ENCODE results near the gene FIS1. TPM values are rescaled to one million over a fixed set of nuclear protein-coding genes. Genes with fewer than 3 reads are reported as not detected.

Gene FIS1
- total and polyA plus RNA-seq, 10 of the 15 experiments (the other 5 are each of a cell fraction or from before 2014, with no cell fraction given), result 83.4 to 149 (median 108) TPM

- no peaks in the 10 kb centered on the region for H3K9me3 ChIP-seq (replicated peaks; ENCODE audit: control insufficient read depth, insufficient read depth, low read length)
- peak overlapping the region; percentile 89 for H3K4me2 ChIP-seq (ENCODE audit: control insufficient read depth, insufficient read depth)
- peaks cover 5% of the 10 kb centered on the region for H3K4me1 ChIP-seq (ENCODE audit: control insufficient read depth, insufficient read depth, low read length)
- RAD21 ChIA-PET (ENCODE audit: unreplicated experiment), result interaction anchor here (0.6 to 3.9 kb wide), 8 partner anchors 22 to 500 kb away, joined by 3 to 37 read pairs (median 6); partner anchors contain the start of gene FIS1
- H3K27ac ChIP-seq (ENCODE audit: control insufficient read depth, insufficient read depth), result peak overlapping the region; percentile 88
- CTCF ChIA-PET, result interaction anchor here (0.5 to 3.4 kb wide), 16 partner anchors 11 to 739 kb away, joined by 3 to 63 read pairs (median 4); partner anchors contain the start of genes FIS1, IFT22, MOGAT3 and SLC12A9
- no peak for FAIRE-seq
- TF ChIP-seq SMARCA5 (IDR thresholded peaks at IDR 0.05), result peak; percentile 18; the same call in 1 of the 2 replicates
- TF ChIP-seq BHLHE40 (IDR thresholded peaks at IDR 0.05; ENCODE audit: borderline replicate concordance in 1 of 2, low read depth in 2 of 2, low read length in 1 of 2), result peak in 1 of 2 experiments; percentile 81; a peak in 1 of 4 replicates
- 0 out of 2 replicates have a peak, but pooled peaks have one; percentile 18 for TF ChIP-seq GATAD2B (conservative IDR thresholded peaks at IDR 0.05; ENCODE audit: low read depth)
- no peak for TF ChIP-seq POLR2A (IDR thresholded peaks at IDR 0.05; ENCODE audit: low read depth, low read length)
- 0 out of 2 replicates have a peak, but pooled peaks have one; percentile 40 for TF ChIP-seq SIN3A (IDR thresholded peaks at IDR 0.05; ENCODE audit: low read depth, low read length)
- peak; percentile 25; the same call in 1 of the 2 replicates for TF ChIP-seq IKZF1 (conservative IDR thresholded peaks at IDR 0.05)
- H2AFZ ChIP-seq (ENCODE audit: control insufficient read depth, low read depth, low read length), result peak overlapping the region; percentile 93
- no TSS peak for BruUV-seq (replicated peaks)
- in situ Hi-C loops (cut with MboI), result no loop called here
- POLR2A ChIA-PET, result interaction anchor here (0.6 to 2.1 kb wide), 13 partner anchors 9 to 604 kb away, joined by 3 to 12 read pairs (median 4); partner anchors contain the start of genes IFT22, MOSPD3, SLC12A9 and TRIM56
- DNase-seq (ENCODE audit: low read depth, low spot score), result no peak
- peak; percentile 53 for ATAC-seq
- H4K20me1 ChIP-seq (ENCODE audit: control insufficient read depth, insufficient read depth), result no peaks in the 10 kb centered on the region
- peak overlapping the region; percentile 75 for H3K9ac ChIP-seq (ENCODE audit: control insufficient read depth, insufficient read depth, low read length)
- intact Hi-C loops (cut with micrococcal nuclease; ENCODE audit: unreplicated experiment), result no loop called here
- peak overlapping the region; percentile 88 for H3K4me3 ChIP-seq
- no peaks in the 10 kb centered on the region for H3K27me3 ChIP-seq (replicated peaks in 1 of 2; ENCODE audit: control insufficient read depth in 2 of 2, insufficient read depth in 2 of 2, low read length in 1 of 2)
- no peaks in the 10 kb centered on the region; a peak in 1 of 4 replicates for H3K36me3 ChIP-seq (ENCODE audit: control insufficient read depth in 2 of 2, insufficient read depth in 2 of 2, low read length in 1 of 2)
- under 1% methylated on average over 34 of the region's 34 CpGs for WGBS (ENCODE audit: insufficient coverage, insufficient replicate concordance, low lambda C conversion rate, missing lambda C conversion rate)
- H3K79me2 ChIP-seq (ENCODE audit: control insufficient read depth, insufficient read depth, low read length), result peaks cover 30% of the 10 kb centered on the region
- SMC1A ChIA-PET (ENCODE audit: uncharacterized antibody, unreplicated experiment), result interaction anchor here (0.6 to 3.6 kb wide), 8 partner anchors 14 to 345 kb away, joined by 3 to 19 read pairs (median 4); partner anchors contain the start of genes FIS1 and MOGAT3
Measured at GRCh38 chr7:101216860-101217387, 28.0 kb downstream of the FIS1 start.
